ENCODE data around the gene B3GNT4. TPM values are rescaled to one million over a fixed set of nuclear protein-coding genes. Genes with fewer than 3 reads are reported as not detected.

Gene B3GNT4
- total and polyA plus RNA-seq, 2 of the 13 experiments (the other 11 are each of a cell fraction or from before 2014, with no cell fraction given), result 0.04 to 0.21 TPM

- TF ChIP-seq THRA (CRISPR knock-in tag; IDR thresholded peaks at IDR 0.05; ENCODE audit: borderline replicate concordance) (peak; percentile 14; the same call in 1 of the 2 replicates), PRPF4 (IDR thresholded peaks at IDR 0.05; ENCODE audit: low read depth, low read length, poor library complexity, severe bottlenecking) (no peak), ZNF383 (CRISPR knock-in tag; IDR thresholded peaks at IDR 0.05; ENCODE audit: borderline replicate concordance) (no peak), ZNF564 (CRISPR knock-in tag; IDR thresholded peaks at IDR 0.05) (0 out of 2 replicates have a peak, but pooled peaks have one; percentile 39), ZNF34 (CRISPR knock-in tag; IDR thresholded peaks at IDR 0.05; ENCODE audit: borderline replicate concordance) (no peak), ZGPAT (CRISPR knock-in tag; IDR thresholded peaks at IDR 0.05) (peak; percentile 92), FOXO4 (CRISPR knock-in tag; conservative IDR thresholded peaks at IDR 0.05) (no peak), NR2F6 (IDR thresholded peaks at IDR 0.05) (no peak), NR2F6 (CRISPR knock-in tag; IDR thresholded peaks at IDR 0.05) (peak; percentile 79), RELA (CRISPR knock-in tag; IDR thresholded peaks at IDR 0.05) (0 out of 2 replicates have a peak, but pooled peaks have one; percentile 42), EEA1 (CRISPR knock-in tag; IDR thresholded peaks at IDR 0.05; ENCODE audit: borderline replicate concordance) (peak; percentile 96), ELF4 (CRISPR knock-in tag; IDR thresholded peaks at IDR 0.05; ENCODE audit: borderline replicate concordance) (peak; percentile 75), SOX6 (IDR thresholded peaks at IDR 0.05) (no peak), SOX6 (CRISPR knock-in tag; IDR thresholded peaks at IDR 0.05) (peak; percentile 66), NFRKB (IDR thresholded peaks at IDR 0.05) (no peak), TP53 (CRISPR knock-in tag; conservative IDR thresholded peaks at IDR 0.05) (no peak), KDM5B (CRISPR knock-in tag; IDR thresholded peaks at IDR 0.05; ENCODE audit: borderline replicate concordance) (peak; percentile 33), GPN1 (CRISPR knock-in tag; IDR thresholded peaks at IDR 0.05; ENCODE audit: borderline replicate concordance) (peak; percentile 66; the same call in 1 of the 2 replicates), ARID4A (CRISPR knock-in tag; IDR thresholded peaks at IDR 0.05; ENCODE audit: borderline replicate concordance) (peak; percentile 99), POLR2AphosphoS5 (IDR thresholded peaks at IDR 0.05; ENCODE audit: low read depth, low read length) (peak; percentile 93), ZNF546 (CRISPR knock-in tag; conservative IDR thresholded peaks at IDR 0.05) (no peak), MTA3 (CRISPR knock-in tag; IDR thresholded peaks at IDR 0.05) (no peak)
Measured at GRCh38 chr12:122225683-122226365, 22.3 kb downstream of the B3GNT4 start, which contains the start of gene DIABLO (continued).

Measured in HepG2 (cell line).